ENCODE measurements around the gene LRRC37A3.
A peak's percentile ranks its signal among the peaks of the same experiment; 100 is the strongest.
"Not testable (repeated sequence)": the region's sequence is repeated elsewhere in the genome, so short reads cannot be mapped to it uniquely, and the experiment has no call there.

Gene LRRC37A3

GRCh38 chr17:64919289-64920025, at the start of gene LRRC37A3:
TSS of gene LRRC37A3 (minus strand) at chr17:64919478. CDS start at chr17:64897257, 22,221 bp downstream.
- peak; percentile 72 to 88 for DNase-seq

DNA sequence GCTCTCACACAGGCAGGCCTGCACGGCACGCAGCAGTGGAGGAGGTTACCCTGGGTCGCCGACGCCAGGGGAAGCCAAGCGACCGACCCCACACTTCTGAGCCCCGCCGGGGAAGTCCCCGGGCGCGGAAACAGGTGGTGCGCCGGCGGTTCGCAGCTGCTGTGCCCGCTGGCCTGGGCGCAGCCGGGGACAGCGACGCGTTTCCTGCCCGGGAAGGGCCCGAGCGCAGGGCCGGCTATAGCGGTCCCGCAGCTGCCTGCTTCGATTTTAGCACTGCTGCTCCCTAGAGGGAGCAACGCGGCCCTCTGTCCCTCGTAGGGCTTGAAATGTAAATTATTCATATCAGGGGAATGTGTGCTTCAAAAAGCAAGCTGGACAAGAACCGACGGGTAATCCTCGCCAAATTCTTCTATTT, 46.6 kb upstream of the LRRC37A3 start:
- DNase-seq = peak in 1 of 2 experiments; percentile 9

GRCh38 chr17:64965256-64965872, 46.1 kb upstream of the LRRC37A3 start:
- DNase-seq = not testable (repeated sequence)

- DNase-seq = no peak
Observed at GRCh38 chr17:64964796-64965195, 45.5 kb upstream of the LRRC37A3 start.

DNA sequence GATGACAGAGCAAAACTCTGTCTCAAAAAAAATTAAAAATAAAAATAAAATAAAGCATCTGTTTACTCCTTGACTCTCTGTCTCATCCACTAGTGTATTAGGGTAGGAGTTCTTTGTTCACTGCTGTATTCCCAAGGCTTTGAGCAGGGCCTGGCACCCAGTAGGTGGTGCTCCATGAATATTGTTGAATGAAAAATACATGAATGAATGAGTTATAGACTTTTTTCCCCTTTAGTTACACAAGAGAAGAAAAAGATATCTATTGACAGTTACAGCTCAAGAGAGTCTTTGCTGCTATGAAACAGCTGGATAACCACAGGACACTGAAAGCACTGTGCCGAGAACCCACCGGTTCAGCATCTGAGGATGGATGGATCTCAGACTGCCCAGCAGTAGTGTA, 44.5 kb upstream of the LRRC37A3 start:
- DNase-seq = not testable (repeated sequence)

DNA sequence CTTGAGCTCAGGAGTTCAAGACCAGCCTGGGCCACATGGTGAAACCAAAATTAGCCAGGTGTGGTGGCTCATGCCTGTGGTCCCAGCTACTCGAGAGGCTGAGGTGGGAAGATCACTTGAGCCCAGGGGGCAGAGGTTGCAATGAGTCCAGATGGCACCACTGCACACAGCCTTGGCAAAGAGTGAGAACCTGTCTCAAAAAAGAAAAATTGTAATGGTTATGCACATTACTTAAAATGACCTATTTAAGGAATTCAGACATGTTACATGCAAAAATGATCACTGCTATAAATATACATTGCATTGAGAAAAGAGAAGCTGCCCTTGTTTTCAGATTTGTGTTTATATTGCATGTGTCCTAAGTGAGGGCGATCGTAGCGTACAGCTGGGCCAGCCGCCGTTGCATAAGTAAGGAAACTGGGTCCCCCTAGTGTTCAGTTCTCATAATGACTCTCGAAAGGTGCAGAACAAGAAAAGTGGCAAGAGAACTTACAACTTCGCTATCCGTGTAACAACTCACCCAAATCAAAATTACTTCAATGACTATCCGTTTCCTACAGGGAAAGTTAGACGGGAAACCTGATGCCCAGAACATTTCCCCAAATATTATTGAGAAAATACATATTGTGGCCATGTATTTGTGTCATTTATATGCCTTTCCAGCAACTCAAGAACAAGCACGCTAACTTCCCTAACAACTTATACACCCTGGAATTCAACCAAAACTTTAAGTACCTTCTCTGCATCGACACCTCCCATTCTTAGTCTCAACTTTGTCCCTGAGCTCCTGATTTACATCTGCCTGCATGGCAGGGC, 42.5 kb upstream of the LRRC37A3 start:
- DNase-seq = peak; percentile 8 to 68

- DNase-seq = no peak
Observed at GRCh38 chr17:64951877-64952276, 32.6 kb upstream of the LRRC37A3 start.

- DNase-seq = no peak
Observed at GRCh38 chr17:64950871-64951270, 31.6 kb upstream of the LRRC37A3 start.

- DNase-seq = no peak
Observed at GRCh38 chr17:64947152-64947551, 27.9 kb upstream of the LRRC37A3 start.

DNA sequence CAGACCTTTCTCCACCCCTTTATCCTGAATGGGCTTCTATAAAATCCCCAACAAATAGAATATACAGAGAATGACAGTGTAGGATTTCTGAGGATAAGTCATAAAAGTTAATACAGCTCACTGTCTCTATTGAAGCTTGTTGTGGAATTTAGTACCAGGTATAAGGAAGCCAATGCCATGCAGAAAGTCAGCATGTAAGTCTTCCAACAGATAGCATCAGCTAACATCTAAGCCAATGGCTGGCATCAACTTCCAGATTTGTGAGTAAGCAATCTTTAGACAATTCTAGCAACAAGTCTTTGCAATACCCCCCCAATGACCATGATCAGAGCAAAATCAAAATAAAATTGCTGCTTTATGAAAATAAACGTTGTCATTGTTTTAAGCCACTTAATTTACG, 22.5 kb upstream of the LRRC37A3 start:
- DNase-seq = no peak

GRCh38 chr17:64941045-64941444, 21.8 kb upstream of the LRRC37A3 start:
- DNase-seq = no peak

- no peak for DNase-seq
Observed at GRCh38 chr17:64940055-64940454, 20.8 kb upstream of the LRRC37A3 start.

DNA sequence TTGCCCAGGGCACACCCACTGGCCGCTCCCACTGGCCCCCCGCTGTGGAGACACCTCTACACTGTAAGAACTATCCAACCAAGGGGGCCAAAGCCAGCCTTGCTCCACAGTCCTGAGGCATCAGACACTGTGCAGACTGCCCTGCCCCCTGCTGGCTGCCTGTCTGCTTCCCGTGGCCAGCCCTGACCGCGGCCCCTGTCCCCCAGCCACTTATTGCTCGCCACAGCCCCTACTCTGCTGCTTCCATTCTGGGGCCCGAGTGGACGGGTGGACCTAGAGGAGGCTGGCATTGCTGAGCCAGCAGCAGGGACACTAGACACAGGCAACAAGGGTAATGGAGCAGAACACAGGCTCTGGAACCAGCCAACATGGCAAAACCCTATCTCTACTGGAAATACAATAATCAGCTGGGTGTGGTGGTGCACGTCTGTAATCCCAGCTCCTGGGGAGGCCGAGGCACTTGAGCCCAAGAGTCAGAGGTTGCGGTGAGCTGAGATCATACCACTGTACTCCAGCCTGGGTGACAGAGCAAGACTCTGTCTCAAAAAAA, 19.7 kb upstream of the LRRC37A3 start:
- DNase-seq = peak in 1 of 2 experiments; percentile 37

GRCh38 chr17:64938290-64938689, 19.0 kb upstream of the LRRC37A3 start:
- DNase-seq = no peak

DNA sequence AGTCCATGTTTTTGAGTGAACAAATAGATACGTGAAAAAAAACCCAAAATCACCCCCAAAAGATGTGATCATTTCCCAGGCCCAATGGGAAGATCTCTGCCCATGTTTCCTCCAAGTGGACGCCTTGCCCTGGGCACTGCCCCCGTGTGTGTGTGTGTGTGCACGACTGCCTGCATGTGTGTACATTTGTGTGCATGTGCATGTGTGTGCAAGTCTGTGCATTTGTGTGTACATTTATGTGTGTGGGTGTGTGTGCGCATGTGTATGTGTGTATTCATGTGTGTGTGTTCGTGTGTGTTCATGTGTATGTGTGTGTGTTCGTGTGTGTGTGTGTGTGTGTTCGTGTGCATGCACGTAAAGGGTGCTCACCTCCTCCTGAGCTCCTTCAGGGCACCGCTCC, 16.8 kb upstream of the LRRC37A3 start:
- no peak for DNase-seq

DNA sequence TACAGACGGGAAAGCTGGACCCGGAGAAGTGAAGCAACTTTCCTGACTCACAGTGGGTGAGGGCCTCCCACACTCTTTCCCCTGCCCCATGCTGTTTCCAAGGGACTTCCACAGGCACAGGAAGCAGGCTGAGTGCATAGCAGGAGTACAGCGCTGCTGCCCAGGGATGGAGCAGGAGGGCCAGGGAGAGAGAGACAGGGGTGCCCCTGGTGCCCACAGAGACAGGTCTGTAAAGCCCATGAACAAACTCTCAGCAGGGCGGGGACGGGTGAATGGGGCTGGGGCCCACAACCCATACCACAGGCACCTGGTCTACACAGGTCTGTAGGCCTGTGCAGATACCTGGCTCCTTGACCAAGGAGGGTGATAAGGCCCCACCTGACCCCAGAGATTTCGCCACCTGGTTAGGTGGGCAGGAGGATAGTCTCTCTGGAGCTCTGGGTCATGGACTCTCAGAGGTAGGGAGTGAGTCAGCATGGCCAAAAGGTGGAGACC, 15.1 kb upstream of the LRRC37A3 start:
- DNase-seq = not testable (repeated sequence)

- not testable (repeated sequence) for DNase-seq
Observed at GRCh38 chr17:64932850-64933249, 13.6 kb upstream of the LRRC37A3 start.

GRCh38 chr17:64930374-64930773, 11.1 kb upstream of the LRRC37A3 start:
- not testable (repeated sequence) for DNase-seq

GRCh38 chr17:64929419-64930209, 10.3 kb upstream of the LRRC37A3 start:
- not testable (repeated sequence) for DNase-seq

DNA sequence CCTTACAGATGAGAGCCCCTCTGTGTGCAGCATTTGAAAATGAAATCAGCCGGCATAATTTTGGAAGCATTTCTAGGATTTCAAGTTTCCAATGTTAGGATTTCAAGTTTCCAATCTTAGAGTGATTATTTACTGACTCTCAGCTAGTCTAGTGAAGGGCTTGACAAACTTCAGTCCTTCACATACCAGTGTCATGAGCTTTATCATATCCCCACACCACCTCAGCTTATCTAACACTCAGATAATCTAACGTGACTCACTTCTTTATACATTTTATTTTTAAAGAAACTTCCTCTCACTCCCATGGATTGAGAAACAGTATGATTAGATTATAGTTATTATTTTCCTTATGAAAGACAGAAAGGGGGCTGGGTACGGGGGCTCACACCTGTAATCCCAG, 9.4 kb upstream of the LRRC37A3 start:
- DNase-seq = not testable (repeated sequence)

DNA sequence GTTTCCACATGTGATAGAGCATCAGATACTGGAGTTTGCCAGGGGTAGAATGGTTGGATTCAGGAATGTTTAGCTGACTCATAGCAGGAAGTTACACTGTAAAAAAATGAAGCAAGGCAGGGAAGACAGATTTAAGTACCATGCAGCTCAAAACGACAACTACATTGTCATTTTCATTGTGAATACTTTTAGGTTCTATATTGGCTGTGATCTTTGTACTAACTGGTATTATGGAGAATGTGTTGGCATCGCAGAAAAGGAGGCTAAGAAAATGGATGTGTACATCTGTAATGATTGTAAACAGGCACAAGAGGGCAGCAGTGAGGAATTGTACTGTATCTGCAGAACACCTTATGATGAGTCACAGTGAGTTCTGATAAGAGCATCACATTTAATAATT, 8.2 kb upstream of the LRRC37A3 start:
- DNase-seq = peak in 1 of 2 experiments; percentile 36

DNA sequence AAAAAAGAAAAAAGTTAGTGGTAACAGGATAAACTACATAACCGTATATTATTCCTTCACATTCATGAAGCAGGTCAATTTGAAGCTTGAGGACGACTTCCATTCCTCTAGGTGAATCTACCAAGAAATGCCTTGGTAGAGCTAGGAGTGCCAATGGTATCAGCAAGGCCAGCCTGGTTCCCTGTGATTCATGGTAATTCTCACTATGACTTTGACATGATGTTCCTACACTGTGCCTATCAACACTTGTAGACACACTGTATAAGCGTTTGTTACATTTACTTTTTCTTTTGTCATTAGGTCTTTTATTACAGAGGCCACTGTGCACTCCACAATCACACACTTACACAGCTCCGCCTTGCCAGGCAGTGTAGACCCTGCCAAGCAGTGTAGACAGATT, 7.2 kb upstream of the LRRC37A3 start:
- DNase-seq = not testable (repeated sequence)
